Measurements from ENCODE around the gene ELMOD2. TPM values are rescaled to one million over a fixed set of nuclear protein-coding genes. Genes with fewer than 3 reads are reported as not detected.
A peak's percentile ranks its signal among the peaks of the same experiment; 100 is the strongest.

Gene ELMOD2
- total RNA-seq, 2 donors from 2014 or later: 22.3 to 26.1 TPM

DNA sequence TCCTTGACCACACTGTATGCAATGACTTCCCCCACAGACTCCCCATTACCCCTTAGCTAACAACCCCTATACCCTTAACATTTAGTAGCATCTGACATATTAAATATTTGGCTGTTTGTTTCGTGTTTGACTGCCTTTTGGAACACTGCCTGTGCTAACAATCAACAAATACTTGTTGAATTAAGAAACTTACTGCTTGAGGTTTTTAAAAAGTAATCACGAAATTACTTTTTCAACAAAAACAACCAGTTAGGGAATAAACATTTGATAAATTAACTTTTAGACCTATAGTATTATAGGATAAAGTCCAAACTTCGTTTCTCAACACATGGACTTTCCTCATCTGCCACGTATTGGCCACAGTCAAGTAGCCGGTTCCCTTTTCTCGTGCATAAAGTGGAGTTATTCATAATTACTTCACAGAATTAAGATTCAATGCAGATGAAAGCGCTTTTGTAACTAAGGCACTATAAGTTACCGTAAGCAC lies 555 bp upstream of the ELMOD2 start:
- no peaks in the 10 kb centered on the region for H3K36me3 ChIP-seq
- no peaks in the 10 kb centered on the region for H3K27me3 ChIP-seq (replicated peaks; ENCODE audit: insufficient read depth)
- peaks cover 3 to 20% of the 10 kb centered on the region in 2 donors for H3K4me1 ChIP-seq (ENCODE audit: control insufficient read depth in 1 of 2, low read depth in 2 of 2)
- no peak for DNase-seq (ENCODE audit: low spot score)
- peak overlapping the region in 1 of 2 donors; percentile 68 for H3K27ac ChIP-seq
- peak overlapping the region; percentile 88 for H3K4me3 ChIP-seq
- H3K9me3 ChIP-seq: no peaks in the 10 kb centered on the region
- TF ChIP-seq, protein P1, sequence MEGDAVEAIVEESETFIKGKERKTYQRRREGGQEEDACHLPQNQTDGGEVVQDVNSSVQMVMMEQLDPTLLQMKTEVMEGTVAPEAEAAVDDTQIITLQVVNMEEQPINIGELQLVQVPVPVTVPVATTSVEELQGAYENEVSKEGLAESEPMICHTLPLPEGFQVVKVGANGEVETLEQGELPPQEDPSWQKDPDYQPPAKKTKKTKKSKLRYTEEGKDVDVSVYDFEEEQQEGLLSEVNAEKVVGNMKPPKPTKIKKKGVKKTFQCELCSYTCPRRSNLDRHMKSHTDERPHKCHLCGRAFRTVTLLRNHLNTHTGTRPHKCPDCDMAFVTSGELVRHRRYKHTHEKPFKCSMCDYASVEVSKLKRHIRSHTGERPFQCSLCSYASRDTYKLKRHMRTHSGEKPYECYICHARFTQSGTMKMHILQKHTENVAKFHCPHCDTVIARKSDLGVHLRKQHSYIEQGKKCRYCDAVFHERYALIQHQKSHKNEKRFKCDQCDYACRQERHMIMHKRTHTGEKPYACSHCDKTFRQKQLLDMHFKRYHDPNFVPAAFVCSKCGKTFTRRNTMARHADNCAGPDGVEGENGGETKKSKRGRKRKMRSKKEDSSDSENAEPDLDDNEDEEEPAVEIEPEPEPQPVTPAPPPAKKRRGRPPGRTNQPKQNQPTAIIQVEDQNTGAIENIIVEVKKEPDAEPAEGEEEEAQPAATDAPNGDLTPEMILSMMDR (IDR thresholded peaks at IDR 0.05): no peak
- ATAC-seq (ENCODE audit: insufficient number of reproducible peaks, low FRiP score, low read depth): peak; percentile 20

DNA sequence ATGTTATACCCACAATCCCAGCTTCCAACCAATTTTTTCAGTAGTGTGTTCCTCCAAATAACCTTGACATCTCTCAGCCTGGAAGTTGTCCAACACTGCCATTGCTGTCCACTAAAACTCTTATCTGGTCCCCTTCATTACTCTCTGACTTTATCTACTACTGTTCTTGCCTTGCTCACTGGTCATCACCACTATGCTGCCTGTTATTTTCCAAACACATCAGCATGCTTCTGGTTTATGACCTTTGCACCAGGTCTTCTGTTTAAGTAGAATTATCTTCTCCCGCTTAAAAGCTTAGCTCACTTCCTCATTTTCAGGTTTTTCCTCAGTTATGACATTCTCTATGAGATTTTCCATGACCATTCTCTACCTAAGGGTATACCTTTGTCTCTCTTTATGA lies 5.5 kb downstream of the ELMOD2 start:
- no peak for ATAC-seq (ENCODE audit: insufficient number of reproducible peaks, low FRiP score, low read depth)

DNA sequence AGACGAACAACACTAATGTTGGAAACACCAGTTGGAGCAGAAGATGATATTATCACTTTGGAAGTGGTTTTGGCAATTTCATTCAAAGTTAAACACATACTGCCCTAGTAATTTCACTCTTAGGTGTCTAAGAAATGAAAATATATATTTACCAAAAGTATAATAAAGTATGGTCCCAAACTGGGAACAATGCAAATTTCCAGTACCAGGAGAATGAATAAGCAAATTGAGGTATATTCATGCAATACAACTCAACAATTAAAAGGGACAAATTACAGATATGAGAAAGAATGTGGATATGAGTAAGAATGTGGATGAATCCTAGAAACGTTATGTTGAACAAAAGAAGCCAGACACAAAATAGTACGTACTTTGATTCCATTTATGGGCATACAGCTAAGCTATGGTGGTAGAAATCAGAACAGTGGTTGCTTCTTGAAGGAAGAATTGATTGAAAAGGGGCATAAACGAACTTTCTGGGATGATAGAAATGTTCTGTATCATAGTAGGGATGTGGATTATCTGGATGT lies 10.0 kb downstream of the ELMOD2 start:
- Histone ChIP-seq H3K9me3 (no peaks in the 10 kb centered on the region), H3K4me3 (no peak overlapping the region), H3K4me1 (ENCODE audit: control insufficient read depth in 1 of 2, low read depth in 2 of 2) (no peaks in the 10 kb centered on the region), H3K27me3 (replicated peaks; ENCODE audit: insufficient read depth) (no peaks in the 10 kb centered on the region), H3K36me3 (no peaks in the 10 kb centered on the region), H3K27ac (no peak overlapping the region)
- TF ChIP-seq, protein P1 (IDR thresholded peaks at IDR 0.05): no peak
- DNase-seq (ENCODE audit: low spot score): no peak
- no peak for ATAC-seq (ENCODE audit: insufficient number of reproducible peaks, low FRiP score, low read depth)

More for the DNA sequence above, 5.5 kb downstream of the ELMOD2 start:
- H3K27me3 ChIP-seq (replicated peaks; ENCODE audit: insufficient read depth): no peaks in the 10 kb centered on the region
- peaks cover 3 to 15% of the 10 kb centered on the region in 2 donors for H3K4me1 ChIP-seq (ENCODE audit: control insufficient read depth in 1 of 2, low read depth in 2 of 2)
- H3K4me3 ChIP-seq: no peak overlapping the region
- TF ChIP-seq, protein P1 (IDR thresholded peaks at IDR 0.05): no peak
- no peaks in the 10 kb centered on the region for H3K9me3 ChIP-seq
- DNase-seq (ENCODE audit: low spot score): no peak
- H3K36me3 ChIP-seq: no peaks in the 10 kb centered on the region
- H3K27ac ChIP-seq: no peak overlapping the region

DNA sequence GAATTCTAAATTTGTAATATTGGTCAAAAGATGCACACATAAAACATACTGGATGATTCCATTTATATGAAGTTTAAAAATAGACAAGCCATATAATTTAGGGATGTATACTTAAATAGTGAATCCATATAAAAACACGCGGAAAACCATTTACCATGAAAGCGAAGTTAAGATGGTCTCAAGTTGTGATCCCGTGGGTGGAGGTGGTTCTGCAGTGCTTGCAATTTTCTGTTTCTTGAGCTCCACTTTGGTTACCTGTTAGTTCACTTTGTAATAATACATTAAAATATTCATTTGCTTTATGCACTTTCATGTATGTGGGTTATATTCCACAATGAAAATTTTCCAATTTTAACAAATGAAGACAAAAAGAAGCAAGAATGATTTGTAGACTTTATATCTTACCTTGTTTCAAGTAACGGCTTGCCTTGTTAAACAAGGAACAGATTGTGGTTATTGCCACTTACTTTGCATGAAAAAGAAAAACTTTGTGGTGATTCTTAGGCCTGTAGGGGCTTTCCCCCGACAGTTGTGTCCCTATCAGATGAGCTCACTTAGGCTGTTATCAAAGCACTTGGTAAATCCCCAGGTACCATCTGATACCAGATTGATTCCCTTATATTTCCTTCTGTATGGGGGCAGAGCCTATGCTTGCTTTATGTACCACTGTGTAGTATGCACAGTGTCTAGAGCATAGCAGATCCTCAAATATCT lies 32.6 kb downstream of the ELMOD2 start:
- H3K9me3 ChIP-seq: no peaks in the 10 kb centered on the region
- H3K4me3 ChIP-seq: no peak overlapping the region
- no peaks in the 10 kb centered on the region for H3K36me3 ChIP-seq
- H3K4me1 ChIP-seq (ENCODE audit: control insufficient read depth in 1 of 2, low read depth in 2 of 2): no peaks in the 10 kb centered on the region
- no peaks in the 10 kb centered on the region for H3K27me3 ChIP-seq (replicated peaks; ENCODE audit: insufficient read depth)
- no peak for DNase-seq (ENCODE audit: low spot score)
- TF ChIP-seq, protein P1 (IDR thresholded peaks at IDR 0.05): no peak
- no peak overlapping the region for H3K27ac ChIP-seq
- no peak for ATAC-seq (ENCODE audit: insufficient number of reproducible peaks, low FRiP score, low read depth)

DNA sequence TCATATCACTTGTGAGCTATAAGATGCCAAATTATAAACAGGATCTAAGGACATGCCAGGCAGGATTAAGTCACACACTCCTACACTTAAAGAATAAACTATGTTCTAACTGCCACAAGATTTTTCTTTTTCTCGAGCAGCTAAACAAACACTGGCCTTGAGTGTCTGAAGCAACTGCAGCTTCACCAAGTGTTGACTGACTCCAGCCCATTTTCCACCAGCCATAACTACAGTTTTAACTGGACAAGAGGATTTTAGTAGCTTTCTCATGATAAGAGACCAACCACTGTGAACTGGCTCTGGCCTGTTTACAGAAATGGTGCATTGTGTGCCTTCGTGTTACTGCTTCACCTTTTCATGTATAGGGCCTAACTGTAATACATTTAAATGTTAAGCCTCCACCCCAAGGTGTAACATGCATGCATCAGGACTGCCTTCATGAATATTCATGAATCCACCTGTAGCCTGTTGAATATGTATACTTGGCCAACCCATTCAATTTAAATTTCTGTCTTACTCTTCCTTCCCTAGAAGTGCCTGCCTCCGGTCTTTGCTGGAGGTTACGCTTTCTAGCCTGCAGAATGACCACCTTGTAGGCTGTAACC lies 34.0 kb downstream of the ELMOD2 start:
- TF ChIP-seq, protein P1 (IDR thresholded peaks at IDR 0.05): no peak
- no peaks in the 10 kb centered on the region for H3K27me3 ChIP-seq (replicated peaks; ENCODE audit: insufficient read depth)
- no peak overlapping the region for H3K27ac ChIP-seq
- ATAC-seq (ENCODE audit: insufficient number of reproducible peaks, low FRiP score, low read depth) (no peak), DNase-seq (ENCODE audit: low spot score) (no peak)
- H3K36me3 ChIP-seq: no peaks in the 10 kb centered on the region
- no peak overlapping the region for H3K4me3 ChIP-seq
- H3K4me1 ChIP-seq (ENCODE audit: control insufficient read depth in 1 of 2, low read depth in 2 of 2): no peaks in the 10 kb centered on the region
- no peaks in the 10 kb centered on the region for H3K9me3 ChIP-seq

Measured in thoracic aorta (tissue), 2 donors.